GM23338 (cell line): ENCODE results near the gene NHS.

ENCODE experiments used
- CREB1 ChIP-seq: fragments of 250-450 bp; sonication (Bioruptor Pico); IDR thresholded peaks from 2 replicates; pipeline ENCODE4 v1.5.0; 2020; ENCODE audit warnings: low read depth, mild to moderate bottlenecking, moderate library complexity
- CTCF ChIP-seq, 2 experiments: fragments of 200-600 bp in 1 of 2; sonication (generic) in 1 of 2; conservative IDR thresholded peaks; 2 replicates each; pipeline versions ENCODE4 v1.5.1 to v1.6.1; 2016 to 2017; ENCODE audit warnings: antibody characterized with exemption in 2 of 2, low read depth in 2 of 2, mild to moderate bottlenecking in 2 of 2, moderate library complexity in 1 of 2
- ETS1 ChIP-seq: IDR thresholded peaks from 2 replicates; pipeline ENCODE4 v1.6.1; 2016; ENCODE audit warnings: antibody characterized with exemption
- EZH2 ChIP-seq: fragments of 200-600 bp; sonication (generic); IDR thresholded peaks from one replicate; pipeline ENCODE4 v1.8.0; 2017; ENCODE audit warnings: antibody characterized with exemption, mild to moderate bottlenecking, low read depth; ENCODE audit not compliant: unreplicated experiment
- EZH2phosphoT487 ChIP-seq: fragments of 200-600 bp; sonication (generic); IDR thresholded peaks from one replicate; pipeline ENCODE4 v1.8.1; 2018; ENCODE audit warnings: antibody characterized with exemption; ENCODE audit not compliant: unreplicated experiment
- JUNB ChIP-seq: IDR thresholded peaks from one replicate; pipeline ENCODE4 v1.6.1; 2016; ENCODE audit warnings: antibody characterized with exemption; ENCODE audit not compliant: unreplicated experiment
- NANOG ChIP-seq: IDR thresholded peaks from 2 replicates; pipeline ENCODE4 v1.6.1; 2016; ENCODE audit warnings: antibody characterized with exemption, borderline replicate concordance
- POLR2AphosphoS5 ChIP-seq: IDR thresholded peaks from 2 replicates; pipeline ENCODE4 v1.6.1; 2016; ENCODE audit warnings: antibody characterized with exemption, low read depth
- REST ChIP-seq: IDR thresholded peaks from one replicate; pipeline ENCODE4 v1.6.1; 2018; ENCODE audit warnings: antibody characterized with exemption; ENCODE audit not compliant: unreplicated experiment
- STAT1 ChIP-seq: IDR thresholded peaks from one replicate; pipeline ENCODE4 v1.6.1; 2016; ENCODE audit warnings: antibody characterized with exemption; ENCODE audit not compliant: unreplicated experiment
- ZNF114 ChIP-seq: fragments of 250-450 bp; sonication (Bioruptor Pico); IDR thresholded peaks from 2 replicates; pipeline ENCODE4 v1.5.0; 2020; ENCODE audit warnings: mild to moderate bottlenecking, moderate library complexity
- ZNF331 ChIP-seq: fragments of 250-450 bp; sonication (Bioruptor Pico); IDR thresholded peaks from 2 replicates; pipeline ENCODE4 v1.5.0; 2020; ENCODE audit warnings: low read depth, mild to moderate bottlenecking, moderate library complexity

- TF ChIP-seq CTCF (conservative IDR thresholded peaks at IDR 0.05; ENCODE audit: low read depth in 2 of 2) (no peak), EZH2 (no peak), POLR2AphosphoS5 (no peak), EZH2phosphoT487 (no peak), CREB1 (no peak), ZNF331 (CRISPR knock-in tag) (no peak), REST (no peak), NANOG (no peak), ZNF114 (no peak), JUNB (no peak), ETS1 (no peak), STAT1 (no peak)
These were observed 365.4 kb downstream of the NHS start for GRCh38 chrX:17740137-17741122.
